H9 (cell line): Measurements from ENCODE around the gene TMEM248. TPM values are rescaled to one million over a fixed set of nuclear protein-coding genes. Genes with fewer than 3 reads are reported as not detected.

Experiments used
- DNase-seq: peaks from one replicate; pipeline ENCODE4 v3.0.0-alpha.2; 2017
- H2AFZ ChIP-seq: one replicate; pipeline ENCODE4 v1.6.1; 2013; ENCODE audit warnings: mild to moderate bottlenecking, low read length, control low read depth, moderate library complexity
- H2AK5ac ChIP-seq: 2 replicates; pipeline ENCODE4 v1.6.1; 2013; ENCODE audit warnings: low read length, control low read depth, mixed read lengths; ENCODE audit not compliant: insufficient read length
- H2BK120ac ChIP-seq: one replicate; pipeline ENCODE4 v1.6.1; 2013; ENCODE audit warnings: low read depth, mild to moderate bottlenecking, low read length, control low read depth, inconsistent platforms; ENCODE audit not compliant: poor library complexity, severe bottlenecking
- H2BK12ac ChIP-seq: 2 replicates; pipeline ENCODE4 v1.6.1; 2013; ENCODE audit warnings: low read length, control low read depth, mixed read lengths, low read depth; ENCODE audit not compliant: insufficient read length
- H2BK15ac ChIP-seq: 2 replicates; pipeline ENCODE4 v1.6.1; 2013; ENCODE audit warnings: low read depth, low read length, control low read depth
- H2BK20ac ChIP-seq: one replicate; pipeline ENCODE4 v1.6.1; 2013; ENCODE audit warnings: low read depth, mild to moderate bottlenecking, low read length, control low read depth, inconsistent platforms; ENCODE audit not compliant: poor library complexity, severe bottlenecking
- H2BK5ac ChIP-seq: 2 replicates; pipeline ENCODE4 v1.6.1; 2013; ENCODE audit warnings: low read length, control low read depth, mixed read lengths; ENCODE audit not compliant: insufficient read length
- H3K14ac ChIP-seq: 2 replicates; pipeline ENCODE4 v1.6.1; 2013; ENCODE audit warnings: low read length, control low read depth; ENCODE audit not compliant: insufficient read depth
- H3K18ac ChIP-seq: 2 replicates; pipeline ENCODE4 v1.6.1; 2013; ENCODE audit warnings: low read depth, mild to moderate bottlenecking, mixed read lengths, low read length, control low read depth; ENCODE audit not compliant: insufficient read length
- H3K23ac ChIP-seq: 2 replicates; pipeline ENCODE4 v1.6.1; 2013; ENCODE audit warnings: low read length, control low read depth, mixed read lengths, low read depth; ENCODE audit not compliant: insufficient read length
- H3K23me2 ChIP-seq: 2 replicates; pipeline ENCODE4 v1.6.1; 2013; ENCODE audit warnings: low read depth, mild to moderate bottlenecking, mixed read lengths, low read length, control low read depth; ENCODE audit not compliant: insufficient read length, poor library complexity, severe bottlenecking
- H3K27ac ChIP-seq: 2 replicates; pipeline ENCODE4 v1.5.1; 2013; ENCODE audit warnings: low read length, control low read depth, mixed read lengths, low read depth; ENCODE audit not compliant: insufficient read length
- H3K27me3 ChIP-seq: 2 replicates; pipeline ENCODE4 v1.6.1; 2013; ENCODE audit warnings: low read length, control low read depth, inconsistent platforms; ENCODE audit not compliant: insufficient read depth
- H3K4ac ChIP-seq: 2 replicates; pipeline ENCODE4 v1.6.1; 2013; ENCODE audit warnings: low read depth, mild to moderate bottlenecking, control low read depth, inconsistent platforms, low read length, moderate library complexity
- H3K4me1 ChIP-seq: 2 replicates; pipeline ENCODE4 v1.6.1; 2013; ENCODE audit warnings: low read length, control low read depth, inconsistent platforms; ENCODE audit not compliant: insufficient read depth
- H3K4me2 ChIP-seq: 2 replicates; pipeline ENCODE4 v1.6.1; 2013; ENCODE audit warnings: low read length, control low read depth, mixed read lengths; ENCODE audit not compliant: insufficient read length, insufficient read depth
- H3K56ac ChIP-seq: 2 replicates; pipeline ENCODE4 v1.6.1; 2013; ENCODE audit warnings: low read depth, mild to moderate bottlenecking, mixed read lengths, low read length, control low read depth; ENCODE audit not compliant: insufficient read length
- H3K79me1 ChIP-seq: 2 replicates; pipeline ENCODE4 v1.6.1; 2013; ENCODE audit warnings: low read depth, mild to moderate bottlenecking, moderate library complexity, low read length, control low read depth, inconsistent platforms; ENCODE audit not compliant: insufficient read depth, poor library complexity, severe bottlenecking
- H3K79me2 ChIP-seq: 2 replicates; pipeline ENCODE4 v1.6.1; 2013; ENCODE audit warnings: low read length, control low read depth, inconsistent platforms; ENCODE audit not compliant: insufficient read depth
- H3K9ac ChIP-seq: 2 replicates; pipeline ENCODE4 v1.6.1; 2013; ENCODE audit warnings: low read length, control low read depth, mixed read lengths; ENCODE audit not compliant: insufficient read length; ENCODE audit errors: extremely low read depth
- H3K9me3 ChIP-seq: one replicate; pipeline ENCODE4 v1.6.1; 2013; ENCODE audit warnings: low read depth, low read length, inconsistent platforms; ENCODE audit not compliant: control insufficient read depth
- H3T11ph ChIP-seq: one replicate; pipeline ENCODE4 v1.6.1; 2013; ENCODE audit warnings: mild to moderate bottlenecking, low read length, control low read depth, inconsistent platforms
- H4K20me1 ChIP-seq: one replicate; pipeline ENCODE4 v1.6.1; 2013; ENCODE audit not compliant: control insufficient read depth, insufficient read length, insufficient read depth
- H4K5ac ChIP-seq: 2 replicates; pipeline ENCODE4 v1.6.1; 2013; ENCODE audit warnings: low read depth, mild to moderate bottlenecking, mixed read lengths, low read length, control low read depth; ENCODE audit not compliant: insufficient read length
- H4K8ac ChIP-seq: replicated peaks from 2 replicates; pipeline ENCODE4 v1.6.1; 2013; ENCODE audit warnings: low read length, control low read depth, mixed read lengths, low read depth; ENCODE audit not compliant: insufficient read length
- H4K91ac ChIP-seq: 2 replicates; pipeline ENCODE4 v1.6.1; 2013; ENCODE audit warnings: low read depth, mild to moderate bottlenecking, moderate library complexity, mixed read lengths, low read length, control low read depth; ENCODE audit not compliant: insufficient read length
- H3K27ac Mint-ChIP-seq, 3 experiments: 2 replicates in 2 of 3; 3 replicates in 1 of 3; pipeline ENCODE4 v1.8.0; 2020 to 2021; ENCODE audit warnings: mixed read lengths in 3 of 3, mild to moderate bottlenecking in 1 of 3, moderate library complexity in 1 of 3
- H3K27me3 Mint-ChIP-seq: 2 replicates; pipeline ENCODE4 v1.8.0; 2021; ENCODE audit warnings: low read depth, mild to moderate bottlenecking, moderate library complexity, mixed read lengths
- H3K36me3 Mint-ChIP-seq, 3 experiments: 2 replicates in 2 of 3; 3 replicates in 1 of 3; pipeline ENCODE4 v1.8.0; 2020 to 2021; ENCODE audit warnings: low read depth in 3 of 3, mixed read lengths in 3 of 3; ENCODE audit not compliant: insufficient read depth in 1 of 3
- H3K4me1 Mint-ChIP-seq, 2 experiments: 2 replicates each; pipeline ENCODE4 v1.8.0; 2020; ENCODE audit warnings: mixed read lengths in 2 of 2
- H3K4me3 Mint-ChIP-seq, 2 experiments: 2 replicates in 1 of 2; 3 replicates in 1 of 2; pipeline ENCODE4 v1.8.0; 2020 to 2021; ENCODE audit warnings: mild to moderate bottlenecking in 2 of 2, mixed read lengths in 2 of 2, moderate library complexity in 1 of 2
- H3K9me3 Mint-ChIP-seq, 2 experiments: 2 replicates in 1 of 2; 3 replicates in 1 of 2; pipeline ENCODE4 v1.8.0; 2020; ENCODE audit warnings: mild to moderate bottlenecking in 2 of 2, mixed read lengths in 2 of 2, moderate library complexity in 1 of 2
- WGBS: extraction: QIAGEN DNeasy Blood & Tissue Kit; methylation state at CpG from one replicate; pipeline ENCODE4 v1.1.7; 2013; ENCODE audit warnings: missing lambda C conversion rate, low lambda C conversion rate, mixed read lengths; ENCODE audit not compliant: insufficient read length; ENCODE audit errors: extremely low coverage; 5-methylcytosine and 5-hydroxymethylcytosine counted together
- total RNA-seq: library from RNA; stranded (reverse); gene quantifications from 2 replicates; pipeline ENCODE4 v1.2.1, GENCODE V29; 2021
- TF ChIP-seq, protein P1 (sequence below): fragments of 200-600 bp; sonication (generic); conservative IDR thresholded peaks from 3 replicates; pipeline ENCODE4 v1.8.0; 2021; ENCODE audit warnings: antibody characterized with exemption, mild to moderate bottlenecking

The TMEM248 gene
- total RNA-seq, 1 experiment from 2014 or later, result 74.2 TPM

DNA sequence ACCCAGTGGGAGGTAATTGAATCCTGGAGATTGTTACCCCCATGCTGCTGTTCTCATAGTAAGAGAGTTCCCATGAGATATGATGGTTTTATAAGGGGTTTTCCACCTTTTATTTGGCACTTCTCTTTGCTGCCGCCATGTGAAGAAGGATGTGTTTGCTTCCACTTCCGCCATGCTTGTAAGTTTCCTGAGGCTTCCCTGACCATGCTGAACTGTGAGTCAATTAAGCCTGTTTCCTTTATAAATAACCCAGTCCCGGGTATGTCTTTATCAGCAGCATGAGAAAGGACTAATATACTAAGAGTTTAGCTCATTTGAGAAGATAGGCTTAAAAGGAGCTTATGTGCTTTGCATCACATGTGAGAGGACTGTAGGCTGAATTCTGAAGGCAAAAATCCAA lies 29.3 kb downstream of the TMEM248 start:
- Histone ChIP-seq H3K4ac (no peak overlapping the region), H3K9ac (no peak overlapping the region), H3K27ac (no peak overlapping the region), H4K5ac (no peak overlapping the region), H4K91ac (no peak overlapping the region), H4K8ac (no peak overlapping the region), H2AFZ (no peak overlapping the region), H2BK12ac (no peak overlapping the region), H3K27me3 (no peaks in the 10 kb centered on the region), H3K4me2 (no peak overlapping the region), H3K9me3 (no peaks in the 10 kb centered on the region), H3K56ac (no peak overlapping the region), H3K23me2 (no peaks in the 10 kb centered on the region), H3K14ac (no peak overlapping the region), H2BK5ac (no peak overlapping the region), H2BK20ac (no peak overlapping the region), H3K79me1 (peaks cover 2% of the 10 kb centered on the region), H2BK120ac (no peak overlapping the region), H2AK5ac (no peak overlapping the region), H4K20me1 (no peaks in the 10 kb centered on the region), H3T11ph (no peak overlapping the region), H2BK15ac (no peak overlapping the region), H3K79me2 (no peaks in the 10 kb centered on the region), H3K23ac (no peak overlapping the region), H3K18ac (no peak overlapping the region), H3K4me1 (no peaks in the 10 kb centered on the region)
- Mint-ChIP-seq H3K4me1 (0 out of 4 replicates have a peak, but pooled peaks cover 0 to 2% of the 10 kb centered on the region in 2 experiments), H3K27me3 (no peaks in the 10 kb centered on the region), H3K27ac (no peak overlapping the region), H3K4me3 (no peak overlapping the region), H3K9me3 (no peaks in the 10 kb centered on the region), H3K36me3 (peaks cover 17 to 66% (median 52%) of the 10 kb centered on the region in 3 experiments; a peak in 6 of 7 replicates)
- no peak for DNase-seq
- WGBS, result no CpG with 5 or more reads among the region's 3 CpGs
- TF ChIP-seq, protein P1, sequence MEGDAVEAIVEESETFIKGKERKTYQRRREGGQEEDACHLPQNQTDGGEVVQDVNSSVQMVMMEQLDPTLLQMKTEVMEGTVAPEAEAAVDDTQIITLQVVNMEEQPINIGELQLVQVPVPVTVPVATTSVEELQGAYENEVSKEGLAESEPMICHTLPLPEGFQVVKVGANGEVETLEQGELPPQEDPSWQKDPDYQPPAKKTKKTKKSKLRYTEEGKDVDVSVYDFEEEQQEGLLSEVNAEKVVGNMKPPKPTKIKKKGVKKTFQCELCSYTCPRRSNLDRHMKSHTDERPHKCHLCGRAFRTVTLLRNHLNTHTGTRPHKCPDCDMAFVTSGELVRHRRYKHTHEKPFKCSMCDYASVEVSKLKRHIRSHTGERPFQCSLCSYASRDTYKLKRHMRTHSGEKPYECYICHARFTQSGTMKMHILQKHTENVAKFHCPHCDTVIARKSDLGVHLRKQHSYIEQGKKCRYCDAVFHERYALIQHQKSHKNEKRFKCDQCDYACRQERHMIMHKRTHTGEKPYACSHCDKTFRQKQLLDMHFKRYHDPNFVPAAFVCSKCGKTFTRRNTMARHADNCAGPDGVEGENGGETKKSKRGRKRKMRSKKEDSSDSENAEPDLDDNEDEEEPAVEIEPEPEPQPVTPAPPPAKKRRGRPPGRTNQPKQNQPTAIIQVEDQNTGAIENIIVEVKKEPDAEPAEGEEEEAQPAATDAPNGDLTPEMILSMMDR, result no peak
